Head of caudate nucleus (tissue), 42 donors: Measurements from ENCODE around the gene UBE4B.
"Not testable (repeated sequence)": the region's sequence is repeated elsewhere in the genome, so short reads cannot be mapped to it uniquely, and the experiment has no call there.

Experiments used
- DNase-seq, 42 donors: peaks; one replicate each; pipeline versions ENCODE4 v3.0.0 to v3.0.0-alpha.2; 2020 to 2021; ENCODE audit warnings: mixed read lengths in 7 of 42
- intact Hi-C: fragments of 100-400 bp; cut with DNase I; formaldehyde crosslinking; loops from one replicate; pipeline ENCODE4 v1.15.0; 2022

The UBE4B gene

GRCh38 chr1:10104834-10105233 lies 72.1 kb downstream of the UBE4B start:
- intact Hi-C loops: no loop called here
- no peak for DNase-seq

GRCh38 chr1:10105484-10105883 lies 72.7 kb downstream of the UBE4B start:
- intact Hi-C loops: no loop called here
- peak in 26 of 42 donors; percentile 17 to 82 (median 48) for DNase-seq

GRCh38 chr1:10106241-10106640 lies 73.5 kb downstream of the UBE4B start:
- no peak for DNase-seq
- intact Hi-C loops: no loop called here

- intact Hi-C loops: no loop called here
- no peak for DNase-seq
These were observed 74.2 kb downstream of the UBE4B start for GRCh38 chr1:10106756-10107475.

GRCh38 chr1:10107476-10107847 lies 74.7 kb downstream of the UBE4B start:
- DNase-seq, intact Hi-C loops: not testable (repeated sequence)

GRCh38 chr1:10108134-10108663 lies 75.4 kb downstream of the UBE4B start:
- peak in 3 of 42 donors; percentile 17 to 40 (median 36) for DNase-seq

GRCh38 chr1:10108948-10109708 lies 76.4 kb downstream of the UBE4B start:
- DNase-seq: peak in 21 of 42 donors; percentile 7 to 70 (median 34)

More at GRCh38 chr1:10108134-10108663, 75.4 kb downstream of the UBE4B start:
- intact Hi-C loops: no loop called here

GRCh38 chr1:10113501-10113900 lies 80.7 kb downstream of the UBE4B start:
- DNase-seq: peak in 41 of 42 donors; percentile 18 to 86 (median 63)
- intact Hi-C loops: no loop called here

More at GRCh38 chr1:10108948-10109708, 76.4 kb downstream of the UBE4B start:
- intact Hi-C loops: no loop called here

GRCh38 chr1:10114746-10115145 lies 82.0 kb downstream of the UBE4B start:
- DNase-seq: peak in 1 of 42 donors; percentile 12
- intact Hi-C loops: no loop called here

- no peak for DNase-seq
- intact Hi-C loops: no loop called here
These were observed 84.4 kb downstream of the UBE4B start for GRCh38 chr1:10117132-10117531.

- DNase-seq: no peak
- intact Hi-C loops: no loop called here
These were observed 85.1 kb downstream of the UBE4B start for GRCh38 chr1:10117865-10118264.

- peak in 1 of 42 donors; percentile 25 for DNase-seq
- intact Hi-C loops: no loop called here
These were observed 88.9 kb downstream of the UBE4B start for GRCh38 chr1:10121688-10122087.

- DNase-seq: no peak
- intact Hi-C loops: no loop called here
These were observed 90.2 kb downstream of the UBE4B start for GRCh38 chr1:10122926-10123325.

- intact Hi-C loops: no loop called here
- peak in 28 of 42 donors; percentile 16 to 83 (median 52) for DNase-seq
These were observed 95.5 kb downstream of the UBE4B start for GRCh38 chr1:10128101-10128765.

GRCh38 chr1:10132316-10132715 lies 99.6 kb downstream of the UBE4B start:
- intact Hi-C loops: no loop called here
- peak in 5 of 42 donors; percentile 18 to 48 (median 32) for DNase-seq

GRCh38 chr1:10132852-10133251 lies 100.1 kb downstream of the UBE4B start:
- DNase-seq: peak in 23 of 42 donors; percentile 8 to 68 (median 40)
- intact Hi-C loops: no loop called here

- intact Hi-C loops: loop anchor here (10.0 kb wide), 1 partner anchor 106 kb away; the partner anchor contains the start of gene UBE4B
- no peak for DNase-seq
These were observed 108.2 kb downstream of the UBE4B start for GRCh38 chr1:10140981-10141380.

- intact Hi-C loops: loop anchor here (10.0 kb wide), 1 partner anchor 109 kb away; the partner anchor contains the start of gene UBE4B
- DNase-seq: peak in 2 of 42 donors; percentile 26 to 46
These were observed 111.3 kb downstream of the UBE4B start for GRCh38 chr1:10143961-10144485.

GRCh38 chr1:10146391-10146790 lies 113.6 kb downstream of the UBE4B start:
- intact Hi-C loops: loop anchor here (10.0 kb wide), 1 partner anchor 112 kb away; the partner anchor contains the start of gene UBE4B
- no peak for DNase-seq
